DND-41 (cell line): ENCODE data around the gene NENF.

Source experiments
- ATAC-seq: fragments of 200-7000 bp; cut with Tn5 transposase; 3 replicates; pipeline ENCODE4 v1.9.1; 2021; ENCODE audit warnings: low read depth; ENCODE audit not compliant: insufficient read depth
- DNase-seq: peaks from one replicate; pipeline ENCODE4 v3.0.0-alpha.2; 2020
- H2AFZ ChIP-seq: 2 replicates; pipeline ENCODE4 v1.6.0; 2012; ENCODE audit warnings: low read depth, low read length
- H3K27ac ChIP-seq: 2 replicates; pipeline ENCODE4 v1.5.1; 2012; ENCODE audit warnings: low read length, inconsistent platforms
- H3K27me3 ChIP-seq: fragments of 200-600 bp; sonication (generic); 2 replicates; pipeline ENCODE4 v1.6.0; 2012; ENCODE audit warnings: low read length, mild to moderate bottlenecking, inconsistent platforms; ENCODE audit not compliant: insufficient read depth, poor library complexity
- H3K36me3 ChIP-seq: 2 replicates; pipeline ENCODE4 v1.5.1; 2012; ENCODE audit warnings: low read length, inconsistent platforms; ENCODE audit not compliant: insufficient read depth
- H3K4me1 ChIP-seq: 2 replicates; pipeline ENCODE4 v1.5.1; 2012; ENCODE audit warnings: mild to moderate bottlenecking, low read length; ENCODE audit not compliant: insufficient read depth
- H3K4me2 ChIP-seq: 2 replicates; pipeline ENCODE4 v1.6.0; 2012; ENCODE audit warnings: mild to moderate bottlenecking, moderate library complexity, low read length, inconsistent platforms; ENCODE audit not compliant: insufficient read depth
- H3K4me3 ChIP-seq, 2 experiments: fragments of 200-600 bp in 1 of 2; shearing (Covaris generic) in 1 of 2; 2 replicates each; pipeline ENCODE4 v1.5.1; 2012 to 2016; ENCODE audit warnings: inconsistent platforms in 2 of 2, low read length in 2 of 2, mild to moderate bottlenecking in 2 of 2, low read depth in 1 of 2, moderate library complexity in 1 of 2
- H3K79me2 ChIP-seq: 2 replicates; pipeline ENCODE4 v1.6.0; 2012; ENCODE audit warnings: low read length, inconsistent platforms; ENCODE audit not compliant: insufficient read depth
- H3K9ac ChIP-seq: 2 replicates; pipeline ENCODE4 v1.6.0; 2012; ENCODE audit warnings: low read depth, mild to moderate bottlenecking, inconsistent platforms, low read length, moderate library complexity
- H3K9me3 ChIP-seq: 2 replicates; pipeline ENCODE4 v1.5.1; 2012; ENCODE audit warnings: low read length, moderate library complexity, mild to moderate bottlenecking, inconsistent platforms; ENCODE audit not compliant: insufficient read depth, severe bottlenecking
- H4K20me1 ChIP-seq: 2 replicates; pipeline ENCODE4 v1.6.0; 2012; ENCODE audit warnings: low read length; ENCODE audit not compliant: insufficient read depth
- EZH2 ChIP-seq: IDR thresholded peaks from 3 replicates; pipeline ENCODE4 v1.6.1; 2012; ENCODE audit warnings: borderline replicate concordance, low read depth, mild to moderate bottlenecking, moderate library complexity, low read length, inconsistent platforms; ENCODE audit not compliant: severe bottlenecking
- TF ChIP-seq, protein P1 (sequence below): IDR thresholded peaks from 2 replicates; pipeline ENCODE4 v1.5.1; 2012; ENCODE audit warnings: borderline replicate concordance, low read length, moderate library complexity, mild to moderate bottlenecking; ENCODE audit not compliant: poor library complexity, severe bottlenecking; ENCODE audit errors: extremely low read depth

Gene NENF

GRCh38 chr1:212460376-212460775 lies 27.7 kb downstream of the NENF start:
- Histone ChIP-seq H3K27me3 (no peaks in the 10 kb centered on the region), H3K4me1 (peaks cover 17% of the 10 kb centered on the region), H3K36me3 (no peaks in the 10 kb centered on the region), H3K27ac (no peak overlapping the region), H3K79me2 (no peaks in the 10 kb centered on the region), H2AFZ (no peak overlapping the region), H4K20me1 (no peaks in the 10 kb centered on the region), H3K4me2 (no peak overlapping the region), H3K4me3 (no peak overlapping the region), H3K9ac (no peak overlapping the region), H3K9me3 (no peaks in the 10 kb centered on the region)
- TF ChIP-seq EZH2: no peak
- DNase-seq (no peak), ATAC-seq (no peak)

DNA sequence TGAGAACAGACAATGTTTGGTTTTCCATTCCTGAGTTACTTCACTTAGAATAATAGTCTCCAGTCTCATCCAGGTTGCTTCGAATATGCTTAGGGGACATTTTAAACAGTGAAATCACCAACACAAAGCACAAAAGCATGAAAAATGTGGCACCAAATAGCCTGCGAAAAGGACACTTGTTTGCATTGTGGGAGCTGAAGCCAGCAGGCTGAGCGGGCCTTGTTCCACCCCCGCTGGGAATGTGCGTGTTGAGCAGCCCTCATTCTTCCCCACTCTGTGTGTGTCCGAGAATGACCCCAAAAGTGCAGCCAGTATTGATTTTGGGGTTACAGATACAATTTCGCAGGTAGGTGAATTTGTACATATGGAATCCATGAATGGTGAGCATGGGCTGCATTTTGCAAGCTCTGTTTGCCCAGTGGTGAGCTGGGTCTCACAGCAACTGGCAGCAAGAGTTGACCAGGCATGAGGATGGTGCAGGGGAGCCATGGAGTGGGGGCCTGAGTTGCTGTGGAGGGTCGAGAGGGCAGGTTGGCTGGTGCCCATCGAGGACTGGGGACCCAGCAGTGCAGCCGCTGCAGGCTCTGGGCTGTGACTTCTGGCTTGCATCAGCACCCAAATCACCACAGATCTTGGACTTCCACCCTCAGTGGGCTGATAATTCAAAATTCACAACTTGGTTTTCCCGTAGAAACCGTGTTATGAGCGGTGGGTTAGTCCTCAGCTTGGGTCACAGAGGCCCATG lies 29.4 kb downstream of the NENF start:
- no peak overlapping the region for H3K4me2 ChIP-seq
- H3K9ac ChIP-seq: no peak overlapping the region
- no peaks in the 10 kb centered on the region for H4K20me1 ChIP-seq
- H3K27me3 ChIP-seq: no peaks in the 10 kb centered on the region
- ATAC-seq (no peak), DNase-seq (no peak)
- no peak for TF ChIP-seq EZH2
- TF ChIP-seq, protein P1, sequence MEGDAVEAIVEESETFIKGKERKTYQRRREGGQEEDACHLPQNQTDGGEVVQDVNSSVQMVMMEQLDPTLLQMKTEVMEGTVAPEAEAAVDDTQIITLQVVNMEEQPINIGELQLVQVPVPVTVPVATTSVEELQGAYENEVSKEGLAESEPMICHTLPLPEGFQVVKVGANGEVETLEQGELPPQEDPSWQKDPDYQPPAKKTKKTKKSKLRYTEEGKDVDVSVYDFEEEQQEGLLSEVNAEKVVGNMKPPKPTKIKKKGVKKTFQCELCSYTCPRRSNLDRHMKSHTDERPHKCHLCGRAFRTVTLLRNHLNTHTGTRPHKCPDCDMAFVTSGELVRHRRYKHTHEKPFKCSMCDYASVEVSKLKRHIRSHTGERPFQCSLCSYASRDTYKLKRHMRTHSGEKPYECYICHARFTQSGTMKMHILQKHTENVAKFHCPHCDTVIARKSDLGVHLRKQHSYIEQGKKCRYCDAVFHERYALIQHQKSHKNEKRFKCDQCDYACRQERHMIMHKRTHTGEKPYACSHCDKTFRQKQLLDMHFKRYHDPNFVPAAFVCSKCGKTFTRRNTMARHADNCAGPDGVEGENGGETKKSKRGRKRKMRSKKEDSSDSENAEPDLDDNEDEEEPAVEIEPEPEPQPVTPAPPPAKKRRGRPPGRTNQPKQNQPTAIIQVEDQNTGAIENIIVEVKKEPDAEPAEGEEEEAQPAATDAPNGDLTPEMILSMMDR: no peak
- no peaks in the 10 kb centered on the region for H3K9me3 ChIP-seq
- no peaks in the 10 kb centered on the region for H3K36me3 ChIP-seq
- no peaks in the 10 kb centered on the region for H3K79me2 ChIP-seq
- no peak overlapping the region for H3K4me3 ChIP-seq
- no peak overlapping the region for H2AFZ ChIP-seq
- no peak overlapping the region for H3K27ac ChIP-seq
- peaks cover 13% of the 10 kb centered on the region for H3K4me1 ChIP-seq

GRCh38 chr1:212463565-212464285 lies 31.0 kb downstream of the NENF start:
- DNase-seq (no peak), ATAC-seq (no peak)
- no peak overlapping the region for H3K27ac ChIP-seq
- no peak overlapping the region for H3K4me3 ChIP-seq
- H2AFZ ChIP-seq: no peak overlapping the region
- H3K36me3 ChIP-seq: no peaks in the 10 kb centered on the region
- no peaks in the 10 kb centered on the region for H3K9me3 ChIP-seq
- H3K79me2 ChIP-seq: no peaks in the 10 kb centered on the region
- no peaks in the 10 kb centered on the region for H3K27me3 ChIP-seq
- no peak overlapping the region for H3K4me2 ChIP-seq
- TF ChIP-seq, protein P1: no peak
- TF ChIP-seq EZH2: no peak
- no peak overlapping the region for H3K9ac ChIP-seq
- H3K4me1 ChIP-seq: peaks cover 5% of the 10 kb centered on the region
- no peaks in the 10 kb centered on the region for H4K20me1 ChIP-seq

- Histone ChIP-seq H4K20me1 (no peaks in the 10 kb centered on the region), H3K79me2 (no peaks in the 10 kb centered on the region), H3K36me3 (no peaks in the 10 kb centered on the region), H3K27ac (no peak overlapping the region), H3K4me3 (no peak overlapping the region), H3K9ac (no peak overlapping the region), H3K4me2 (no peak overlapping the region), H3K9me3 (no peaks in the 10 kb centered on the region), H3K4me1 (no peaks in the 10 kb centered on the region), H3K27me3 (no peaks in the 10 kb centered on the region), H2AFZ (no peak overlapping the region)
- no peak for TF ChIP-seq EZH2
- TF ChIP-seq, protein P1: no peak
- no peak for ATAC-seq
- no peak for DNase-seq
Observed at GRCh38 chr1:212465311-212465710, 32.6 kb downstream of the NENF start.
